WERI-Rb-1 (cell line): ENCODE data around the gene DOP1B.

Experiments
- DNase-seq: peaks from one replicate; pipeline ENCODE4 v3.0.0-alpha.2; 2020
- H3K27ac ChIP-seq: fragments of 250-450 bp; sonication (Bioruptor Pico); 2 replicates; pipeline ENCODE4 v1.5.1; 2020; ENCODE audit warnings: mild to moderate bottlenecking, moderate library complexity
- H3K27me3 ChIP-seq: fragments of 250-450 bp; sonication (Bioruptor Pico); 2 replicates; pipeline ENCODE4 v1.5.1; 2021; ENCODE audit warnings: mild to moderate bottlenecking, low read depth, moderate library complexity; ENCODE audit not compliant: insufficient read depth, severe bottlenecking
- H3K36me3 ChIP-seq: fragments of 250-450 bp; sonication (Bioruptor Pico); 2 replicates; pipeline ENCODE4 v1.5.1; 2020; ENCODE audit warnings: mild to moderate bottlenecking, moderate library complexity
- H3K4me3 ChIP-seq: 2 replicates; pipeline ENCODE4 v1.5.1; 2011; ENCODE audit warnings: low read depth, mild to moderate bottlenecking, control low read depth, low read length
- H3K9me3 ChIP-seq: fragments of 250-450 bp; sonication (Bioruptor Pico); 2 replicates; pipeline ENCODE4 v1.5.1; 2021; ENCODE audit warnings: mild to moderate bottlenecking, moderate library complexity; ENCODE audit not compliant: severe bottlenecking
- TF ChIP-seq, protein P1 (sequence below): IDR thresholded peaks from 2 replicates; pipeline ENCODE4 v1.5.1; 2011; ENCODE audit warnings: low read depth, mild to moderate bottlenecking, control low read depth, inconsistent platforms, low read length

The DOP1B gene

DNA sequence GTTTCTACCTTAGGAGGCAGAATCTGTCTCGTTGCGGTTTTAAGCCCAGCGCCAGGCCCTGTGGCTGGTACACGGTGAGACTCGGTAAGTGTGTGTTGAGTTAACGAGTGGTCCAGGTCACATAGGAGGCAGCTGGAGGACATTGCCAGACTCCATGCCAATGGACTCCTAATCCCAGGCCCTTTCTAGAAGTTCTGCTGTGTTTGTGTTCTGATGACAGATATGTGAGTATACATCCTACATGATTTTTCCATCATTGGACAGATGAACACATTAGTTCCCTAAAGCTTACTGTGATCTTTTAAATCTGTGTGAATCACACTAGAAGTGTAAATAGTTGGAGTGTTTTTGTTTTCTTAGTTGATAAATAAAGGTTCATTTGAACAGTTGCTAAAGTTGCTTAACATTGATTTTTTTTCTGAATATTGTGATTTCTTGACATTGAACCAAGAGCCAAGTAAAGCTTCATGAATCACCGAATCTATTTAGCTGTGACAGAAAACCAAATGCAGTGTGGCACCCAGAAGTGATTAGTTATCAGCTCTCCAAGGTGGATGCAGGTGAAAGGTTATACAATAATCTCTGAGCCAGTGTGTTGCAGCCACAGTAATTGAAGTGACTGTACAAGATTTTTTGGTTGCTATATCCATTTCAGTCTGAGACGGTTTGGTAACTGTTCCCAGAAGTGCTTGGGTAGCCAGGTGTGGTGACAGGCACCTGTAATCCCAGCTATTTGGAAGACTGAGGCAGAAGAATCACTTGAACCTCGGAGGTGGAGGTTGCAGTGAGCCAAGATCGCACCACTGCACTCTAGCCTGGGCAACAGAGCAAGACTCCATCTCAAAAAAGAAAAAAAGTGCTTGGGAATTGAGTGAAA is 46.3 kb downstream of the DOP1B start:
- Histone ChIP-seq H3K4me3 (no peak overlapping the region), H3K27ac (no peak overlapping the region), H3K36me3 (peaks cover 32% of the 10 kb centered on the region), H3K9me3 (no peaks in the 10 kb centered on the region), H3K27me3 (no peaks in the 10 kb centered on the region)
- DNase-seq, result no peak
- TF ChIP-seq, protein P1, sequence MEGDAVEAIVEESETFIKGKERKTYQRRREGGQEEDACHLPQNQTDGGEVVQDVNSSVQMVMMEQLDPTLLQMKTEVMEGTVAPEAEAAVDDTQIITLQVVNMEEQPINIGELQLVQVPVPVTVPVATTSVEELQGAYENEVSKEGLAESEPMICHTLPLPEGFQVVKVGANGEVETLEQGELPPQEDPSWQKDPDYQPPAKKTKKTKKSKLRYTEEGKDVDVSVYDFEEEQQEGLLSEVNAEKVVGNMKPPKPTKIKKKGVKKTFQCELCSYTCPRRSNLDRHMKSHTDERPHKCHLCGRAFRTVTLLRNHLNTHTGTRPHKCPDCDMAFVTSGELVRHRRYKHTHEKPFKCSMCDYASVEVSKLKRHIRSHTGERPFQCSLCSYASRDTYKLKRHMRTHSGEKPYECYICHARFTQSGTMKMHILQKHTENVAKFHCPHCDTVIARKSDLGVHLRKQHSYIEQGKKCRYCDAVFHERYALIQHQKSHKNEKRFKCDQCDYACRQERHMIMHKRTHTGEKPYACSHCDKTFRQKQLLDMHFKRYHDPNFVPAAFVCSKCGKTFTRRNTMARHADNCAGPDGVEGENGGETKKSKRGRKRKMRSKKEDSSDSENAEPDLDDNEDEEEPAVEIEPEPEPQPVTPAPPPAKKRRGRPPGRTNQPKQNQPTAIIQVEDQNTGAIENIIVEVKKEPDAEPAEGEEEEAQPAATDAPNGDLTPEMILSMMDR, result no peak

DNA sequence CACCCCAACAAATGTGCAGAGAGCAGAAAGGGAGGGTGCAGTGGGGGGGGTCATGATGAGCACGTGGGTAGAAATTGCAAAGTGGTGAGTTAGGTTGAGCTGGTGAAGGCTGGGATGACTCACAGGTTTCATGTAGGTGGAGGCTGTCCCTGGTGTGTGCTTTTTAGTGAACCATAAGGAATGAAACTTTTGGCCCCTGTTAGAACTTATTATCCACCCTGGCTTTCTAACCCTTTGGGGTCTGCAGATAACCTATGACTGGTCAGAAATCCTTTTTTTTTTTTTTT is 46.9 kb downstream of the DOP1B start:
- Histone ChIP-seq H3K36me3 (peaks cover 32% of the 10 kb centered on the region), H3K4me3 (no peak overlapping the region), H3K27ac (no peak overlapping the region), H3K27me3 (no peaks in the 10 kb centered on the region), H3K9me3 (no peaks in the 10 kb centered on the region)
- DNase-seq, result no peak
- TF ChIP-seq, protein P1, result no peak

DNA sequence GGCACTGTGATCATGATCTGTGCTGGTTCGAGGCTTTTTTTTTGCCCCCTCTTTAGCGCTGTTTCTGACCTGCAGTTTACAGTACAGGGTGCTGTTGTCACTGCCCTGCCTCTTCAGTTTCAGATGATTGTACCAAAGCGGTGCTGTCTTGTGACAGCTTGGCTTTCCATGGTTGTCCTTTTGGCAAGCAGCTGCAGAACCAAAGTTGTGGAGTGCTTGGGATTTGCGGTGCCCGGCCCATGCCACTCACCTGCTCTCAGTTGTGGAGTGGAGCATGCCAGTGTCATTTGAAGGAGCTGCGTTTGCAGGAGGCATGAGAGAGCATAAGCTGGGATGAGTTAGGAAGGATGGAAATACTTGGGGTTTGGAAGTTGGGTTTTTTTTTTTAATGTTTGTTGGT is 48.4 kb downstream of the DOP1B start:
- no peaks in the 10 kb centered on the region for H3K9me3 ChIP-seq
- DNase-seq, result no peak
- no peaks in the 10 kb centered on the region for H3K27me3 ChIP-seq
- no peak overlapping the region for H3K27ac ChIP-seq
- no peak overlapping the region for H3K4me3 ChIP-seq
- TF ChIP-seq, protein P1, result no peak
- peaks cover 21% of the 10 kb centered on the region for H3K36me3 ChIP-seq

DNA sequence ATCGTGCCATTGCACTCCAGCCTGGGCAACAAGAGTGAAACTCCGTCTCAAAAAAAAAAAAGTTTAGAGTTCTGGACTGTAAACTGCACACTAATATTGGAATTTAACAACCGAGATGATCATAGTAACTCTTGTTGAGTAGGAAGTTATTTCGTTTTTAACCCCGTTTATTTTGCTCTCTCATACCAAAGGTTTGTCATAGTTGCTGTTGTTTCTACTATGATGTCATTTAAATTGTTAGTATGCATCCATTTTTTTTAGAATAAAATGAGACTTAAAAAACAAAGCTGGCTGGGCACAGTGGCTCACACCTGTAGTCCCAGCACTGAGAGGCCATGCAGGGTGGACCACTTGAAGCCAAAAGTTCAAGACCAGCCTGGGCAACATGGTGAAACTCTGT is 49.3 kb downstream of the DOP1B start:
- Histone ChIP-seq H3K9me3 (no peaks in the 10 kb centered on the region), H3K27me3 (no peaks in the 10 kb centered on the region), H3K36me3 (peaks cover 16% of the 10 kb centered on the region), H3K4me3 (no peak overlapping the region), H3K27ac (no peak overlapping the region)
- TF ChIP-seq, protein P1, result no peak
- DNase-seq, result no peak
